Vagina (tissue), 2 donors: ENCODE measurements around the gene NALCN.

Experiments used
- CTCF ChIP-seq, 3 experiments: fragments of 450-650 bp in 2 of 3; fragments of 200-600 bp in 1 of 3; sonication (generic) in 1 of 3; IDR thresholded peaks; one replicate each; pipeline ENCODE4 v1.5.1; 2017 to 2019; ENCODE audit warnings: antibody characterized with exemption in 3 of 3, mild to moderate bottlenecking in 2 of 3, moderate library complexity in 2 of 3
- POLR2AphosphoS5 ChIP-seq, 2 donors: sonication (generic); formaldehyde crosslinking; IDR thresholded peaks; one replicate each; pipeline ENCODE4 v1.9.0; 2017; ENCODE audit warnings: antibody characterized with exemption in 2 of 2, mild to moderate bottlenecking in 2 of 2, low read depth in 1 of 2; ENCODE audit not compliant: insufficient read depth in 1 of 2

- TF ChIP-seq POLR2AphosphoS5 (IDR thresholded peaks at IDR 0.05; ENCODE audit: insufficient read depth in 1 of 2, low read depth in 1 of 2): no peak
- no peak for TF ChIP-seq CTCF (IDR thresholded peaks at IDR 0.05)
Observed at GRCh38 chr13:101157261-101157660, 259.0 kb downstream of the NALCN start.
